PC-3 (cell line): ENCODE measurements around the gene SNX20. TPM values are rescaled to one million over a fixed set of nuclear protein-coding genes. Genes with fewer than 3 reads are reported as not detected.

Source experiments
- ATAC-seq: fragments of 200-7000 bp; cut with Tn5 transposase; 2 replicates; pipeline ENCODE4 v1.9.1; 2020; ENCODE audit warnings: mild to moderate bottlenecking, moderate library complexity
- BruUV-seq: library from RNA; stranded (reverse); fragments of 400-500 nt; replicated peaks from 2 replicates; lab custom pipeline; 2021; lab: Mats Ljungman, UMichigan
- CTCF ChIA-PET: fragments of 300-600 bp; sonication (Branson Sonifier 250); formaldehyde crosslinking; loops from one replicate; lab custom pipeline; 2022; ENCODE audit warnings: antibody characterized with exemption; lab: Charles Lee
- POLR2A ChIA-PET: fragments of 300-600 bp; sonication (Branson Sonifier 250); formaldehyde crosslinking; loops from one replicate; lab custom pipeline; 2022; ENCODE audit warnings: antibody characterized with exemption; ENCODE audit not compliant: unreplicated experiment; lab: Charles Lee
- DNase-seq: peaks from one replicate; pipeline ENCODE4 v3.0.0-alpha.2; 2015
- H2AFZ ChIP-seq: fragments of 300-600 bp; sonication (generic); 2 replicates; pipeline ENCODE4 v1.6.0; 2016; ENCODE audit warnings: antibody characterized with exemption, low read length
- H3F3A ChIP-seq: fragments of 300-600 bp; sonication (generic); one replicate; pipeline ENCODE4 v1.6.0; 2017; ENCODE audit warnings: antibody characterized with exemption, low read length, control low read depth, mild to moderate bottlenecking; ENCODE audit not compliant: unreplicated experiment
- H3K27ac ChIP-seq: fragments of 300-600 bp; sonication (generic); 2 replicates; pipeline ENCODE4 v1.5.1; 2016; ENCODE audit warnings: mild to moderate bottlenecking, low read length
- H3K27me3 ChIP-seq: fragments of 300-600 bp; sonication (generic); 2 replicates; pipeline ENCODE4 v1.6.1; 2016; ENCODE audit warnings: low read length, mixed read lengths
- H3K36me3 ChIP-seq: fragments of 300-600 bp; sonication (generic); 2 replicates; pipeline ENCODE4 v1.6.1; 2016; ENCODE audit warnings: low read depth, mixed run types, low read length, mixed read lengths
- H3K4me1 ChIP-seq: fragments of 300-600 bp; sonication (generic); 2 replicates; pipeline ENCODE4 v1.5.1; 2016; ENCODE audit warnings: low read length; ENCODE audit not compliant: insufficient read depth
- H3K4me2 ChIP-seq: fragments of 300-600 bp; sonication (generic); 2 replicates; pipeline ENCODE4 v1.6.0; 2016; ENCODE audit warnings: low read length
- H3K4me3 ChIP-seq: fragments of 300-600 bp; sonication (generic); 2 replicates; pipeline ENCODE4 v1.5.1; 2016; ENCODE audit warnings: mild to moderate bottlenecking, low read length, mixed read lengths
- H3K79me2 ChIP-seq: fragments of 300-600 bp; sonication (generic); 2 replicates; pipeline ENCODE4 v1.6.1; 2017; ENCODE audit warnings: low read length, mixed read lengths
- H3K9ac ChIP-seq: fragments of 300-600 bp; sonication (generic); 2 replicates; pipeline ENCODE4 v1.6.0; 2016; ENCODE audit warnings: mild to moderate bottlenecking, low read length
- H3K9me2 ChIP-seq: fragments of 300-600 bp; sonication (generic); replicated peaks from 2 replicates; pipeline ENCODE4 v1.6.1; 2016; ENCODE audit warnings: mixed run types, low read length, mixed read lengths
- H3K9me3 ChIP-seq: fragments of 300-600 bp; sonication (generic); 2 replicates; pipeline ENCODE4 v1.6.1; 2016; ENCODE audit warnings: low read length, mixed read lengths
- H4K20me1 ChIP-seq: fragments of 300-600 bp; sonication (generic); 2 replicates; pipeline ENCODE4 v1.6.1; 2016; ENCODE audit warnings: low read length, mixed read lengths
- EZH2 ChIP-seq: fragments of 300-600 bp; sonication (generic); IDR thresholded peaks from one replicate; pipeline ENCODE4 v1.6.1; 2017; ENCODE audit warnings: antibody characterized with exemption, mild to moderate bottlenecking, low read length; ENCODE audit not compliant: unreplicated experiment
- EZH2phosphoT487 ChIP-seq: fragments of 300-600 bp; sonication (generic); IDR thresholded peaks from 2 replicates; pipeline ENCODE4 v1.6.1; 2018; ENCODE audit warnings: mild to moderate bottlenecking, antibody characterized with exemption, low read length, borderline replicate concordance
- intact Hi-C: fragments of 100-400 bp; cut with micrococcal nuclease; formaldehyde crosslinking; loops from 2 replicates; pipeline ENCODE4 v1.9.0; 2023
- total RNA-seq: library from RNA; depleted of rRNA; stranded (reverse); fragments of >200 nt; gene quantifications from 2 replicates; pipeline ENCODE4 v1.2.3, GENCODE V29; 2014
- TF ChIP-seq, protein P1 (sequence below): fragments of 300-600 bp; sonication (generic); conservative IDR thresholded peaks from 2 replicates; pipeline ENCODE4 v1.5.1; 2017; ENCODE audit warnings: antibody characterized with exemption, low read depth, mild to moderate bottlenecking, low read length

Gene SNX20
- total RNA-seq, 1 experiment from 2014 or later, result not detected

DNA sequence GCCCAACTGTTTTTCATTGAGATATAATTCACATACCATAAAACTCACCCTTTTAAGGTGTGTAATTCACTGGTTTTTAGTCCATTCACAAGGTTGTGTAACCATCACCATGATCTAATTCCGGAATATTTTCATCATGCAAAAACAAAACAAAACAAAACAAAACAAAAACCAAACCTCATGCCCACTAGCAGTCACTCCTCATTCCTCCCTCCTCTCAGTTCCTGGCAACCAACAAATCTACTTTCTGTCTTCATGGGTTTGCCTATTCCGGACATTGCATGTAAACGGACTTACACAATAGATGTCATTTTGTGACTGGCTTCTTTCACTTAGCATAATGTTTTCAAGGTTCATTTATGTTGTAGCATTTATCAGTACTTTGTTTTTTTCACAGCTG lies 7.8 kb upstream of the SNX20 start:
- no TSS peak for BruUV-seq
- intact Hi-C loops, result no loop called here
- H3K9me3 ChIP-seq, result no peaks in the 10 kb centered on the region
- no peaks in the 10 kb centered on the region for H4K20me1 ChIP-seq
- H3K27me3 ChIP-seq, result 0 out of 2 replicates have a peak, but pooled peaks cover 3% of the 10 kb centered on the region
- no peak for DNase-seq
- H3K4me3 ChIP-seq, result no peak overlapping the region
- no peaks in the 10 kb centered on the region for H3K9me2 ChIP-seq
- H3K27ac ChIP-seq, result no peak overlapping the region
- no peaks in the 10 kb centered on the region for H3K4me1 ChIP-seq
- no peak for ATAC-seq
- no peaks in the 10 kb centered on the region for H3K79me2 ChIP-seq
- H3F3A ChIP-seq, result no peaks in the 10 kb centered on the region
- POLR2A ChIA-PET, result no interaction called here
- no peaks in the 10 kb centered on the region for H3K36me3 ChIP-seq
- no peak overlapping the region for H2AFZ ChIP-seq
- TF ChIP-seq EZH2 (no peak), EZH2phosphoT487 (no peak)
- TF ChIP-seq, protein P1, sequence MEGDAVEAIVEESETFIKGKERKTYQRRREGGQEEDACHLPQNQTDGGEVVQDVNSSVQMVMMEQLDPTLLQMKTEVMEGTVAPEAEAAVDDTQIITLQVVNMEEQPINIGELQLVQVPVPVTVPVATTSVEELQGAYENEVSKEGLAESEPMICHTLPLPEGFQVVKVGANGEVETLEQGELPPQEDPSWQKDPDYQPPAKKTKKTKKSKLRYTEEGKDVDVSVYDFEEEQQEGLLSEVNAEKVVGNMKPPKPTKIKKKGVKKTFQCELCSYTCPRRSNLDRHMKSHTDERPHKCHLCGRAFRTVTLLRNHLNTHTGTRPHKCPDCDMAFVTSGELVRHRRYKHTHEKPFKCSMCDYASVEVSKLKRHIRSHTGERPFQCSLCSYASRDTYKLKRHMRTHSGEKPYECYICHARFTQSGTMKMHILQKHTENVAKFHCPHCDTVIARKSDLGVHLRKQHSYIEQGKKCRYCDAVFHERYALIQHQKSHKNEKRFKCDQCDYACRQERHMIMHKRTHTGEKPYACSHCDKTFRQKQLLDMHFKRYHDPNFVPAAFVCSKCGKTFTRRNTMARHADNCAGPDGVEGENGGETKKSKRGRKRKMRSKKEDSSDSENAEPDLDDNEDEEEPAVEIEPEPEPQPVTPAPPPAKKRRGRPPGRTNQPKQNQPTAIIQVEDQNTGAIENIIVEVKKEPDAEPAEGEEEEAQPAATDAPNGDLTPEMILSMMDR, result no peak
- CTCF ChIA-PET, result no interaction called here
- no peak overlapping the region for H3K9ac ChIP-seq
- no peak overlapping the region for H3K4me2 ChIP-seq

DNA sequence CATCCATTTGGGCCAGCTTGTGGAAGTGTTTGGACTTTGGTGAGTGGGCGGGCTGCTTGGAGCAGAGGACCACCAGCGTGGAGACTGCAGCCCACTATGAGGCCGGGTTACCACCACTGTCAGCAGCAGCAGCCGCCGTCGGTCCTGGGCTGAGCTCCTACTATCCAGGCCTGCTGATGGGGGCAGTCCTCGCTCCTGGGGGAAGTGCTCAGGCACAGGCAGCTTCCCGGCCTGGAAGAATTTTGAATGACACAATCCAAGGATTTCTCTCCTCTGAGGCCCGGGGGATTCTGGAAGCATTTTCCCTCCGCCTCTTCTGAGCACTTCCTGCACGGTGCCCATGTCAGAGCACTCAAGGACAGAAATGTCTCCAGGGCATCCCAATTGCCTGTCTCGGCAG lies 7.0 kb upstream of the SNX20 start:
- Histone ChIP-seq H3K4me1 (no peaks in the 10 kb centered on the region), H3K9ac (no peak overlapping the region), H3K27me3 (0 out of 2 replicates have a peak, but pooled peaks cover 3% of the 10 kb centered on the region), H3K27ac (no peak overlapping the region), H3K9me2 (no peaks in the 10 kb centered on the region), H3K79me2 (no peaks in the 10 kb centered on the region), H3K4me2 (no peak overlapping the region), H4K20me1 (no peaks in the 10 kb centered on the region), H3K9me3 (no peaks in the 10 kb centered on the region), H3F3A (no peaks in the 10 kb centered on the region), H3K36me3 (no peaks in the 10 kb centered on the region), H2AFZ (no peak overlapping the region), H3K4me3 (no peak overlapping the region)
- TF ChIP-seq, protein P1, result no peak
- no peak for TF ChIP-seq EZH2
- TF ChIP-seq EZH2phosphoT487, result no peak
- intact Hi-C loops, result no loop called here
- ATAC-seq (no peak), DNase-seq (no peak)
- ChIA-PET POLR2A (no interaction called here), CTCF (no interaction called here)
- no TSS peak for BruUV-seq

DNA sequence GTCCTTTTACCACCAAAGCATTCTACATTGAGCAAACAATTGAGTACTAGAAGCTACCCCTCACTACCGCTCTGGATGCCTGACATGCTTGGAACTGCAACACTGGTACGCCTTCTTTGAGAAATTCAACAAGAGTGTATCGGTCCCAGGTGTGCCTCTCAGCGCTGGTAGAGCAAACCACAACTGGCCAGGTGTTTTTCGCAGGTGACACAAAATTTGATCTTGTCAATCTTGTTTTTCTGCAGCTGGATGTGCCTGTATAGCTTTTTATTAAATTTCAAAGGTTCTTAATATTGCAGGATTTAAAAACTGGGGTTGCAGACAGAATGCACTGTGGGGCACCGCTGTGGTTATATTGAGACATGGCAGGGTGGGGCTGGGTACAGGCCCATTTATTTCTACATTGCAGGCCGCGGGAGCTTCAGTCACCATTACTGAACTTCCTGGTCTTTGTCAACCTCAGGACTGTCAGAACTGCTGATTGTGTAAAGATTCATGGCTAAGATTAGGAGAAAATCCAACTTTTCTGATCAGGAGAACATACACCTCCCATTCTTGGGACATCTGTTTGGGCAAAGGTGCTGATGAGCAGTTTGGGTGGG lies 4.5 kb upstream of the SNX20 start:
- Histone ChIP-seq H3K9me2 (no peaks in the 10 kb centered on the region), H3K79me2 (no peaks in the 10 kb centered on the region), H3K4me1 (no peaks in the 10 kb centered on the region), H3K36me3 (no peaks in the 10 kb centered on the region), H2AFZ (no peak overlapping the region), H3F3A (no peaks in the 10 kb centered on the region), H4K20me1 (no peaks in the 10 kb centered on the region), H3K9ac (no peak overlapping the region), H3K4me3 (no peak overlapping the region), H3K9me3 (no peaks in the 10 kb centered on the region), H3K27me3 (0 out of 2 replicates have a peak, but pooled peaks cover 3% of the 10 kb centered on the region), H3K27ac (no peak overlapping the region), H3K4me2 (no peak overlapping the region)
- CTCF ChIA-PET, result no interaction called here
- BruUV-seq, result no TSS peak
- intact Hi-C loops, result no loop called here
- ATAC-seq, result no peak
- no peak for DNase-seq
- TF ChIP-seq EZH2phosphoT487, result no peak
- TF ChIP-seq, protein P1, result no peak
- TF ChIP-seq EZH2, result no peak
- POLR2A ChIA-PET, result no interaction called here
